WTC11 (cell line): Measurements from ENCODE around the gene NLGN1. TPM values are rescaled to one million over a fixed set of nuclear protein-coding genes. Genes with fewer than 3 reads are reported as not detected.

Source experiments
- ATAC-seq: fragments of 200-7000 bp; cut with Tn5 transposase; 2 replicates; pipeline ENCODE4 v1.10.0; 2021; ENCODE audit warnings: mild to moderate bottlenecking, moderate library complexity
- CTCF ChIA-PET: fragments of 300-600 bp; sonication (Branson Sonifier 250); formaldehyde crosslinking; loops from one replicate; lab custom pipeline; 2021; ENCODE audit warnings: antibody characterized with exemption; lab: Charles Lee
- POLR2A ChIA-PET: fragments of 350-600 bp; sonication (Branson Sonifier 250); formaldehyde crosslinking; loops from one replicate; lab custom pipeline; 2021; ENCODE audit warnings: antibody characterized with exemption; lab: Charles Lee
- DNase-seq: peaks from one replicate; pipeline ENCODE4 v3.0.0; 2021; ENCODE audit warnings: low spot score
- H3K27ac Mint-ChIP-seq: 2 replicates; pipeline ENCODE4 v1.8.0; 2021; ENCODE audit warnings: mixed read lengths
- H3K27me3 Mint-ChIP-seq: 2 replicates; pipeline ENCODE4 v1.8.0; 2021; ENCODE audit warnings: low read depth, mild to moderate bottlenecking, moderate library complexity, mixed read lengths
- H3K36me3 Mint-ChIP-seq: 2 replicates; pipeline ENCODE4 v1.8.0; 2021; ENCODE audit warnings: mixed read lengths
- H3K4me1 Mint-ChIP-seq: 2 replicates; pipeline ENCODE4 v1.8.0; 2022; ENCODE audit warnings: mixed read lengths
- H3K4me3 Mint-ChIP-seq: 2 replicates; pipeline ENCODE4 v1.8.0; 2021; ENCODE audit warnings: mild to moderate bottlenecking, moderate library complexity, mixed read lengths
- H3K9me3 Mint-ChIP-seq: 2 replicates; pipeline ENCODE4 v1.8.0; 2021; ENCODE audit warnings: mixed read lengths
- CBFB ChIP-seq: sonication (generic); formaldehyde crosslinking; IDR thresholded peaks from 2 replicates; pipeline ENCODE4 v1.8.1; 2022; ENCODE audit warnings: mild to moderate bottlenecking, low read depth, missing genetic modification reagents
- EMX1 ChIP-seq: fragments of 250-450 bp; sonication (Bioruptor Pico); IDR thresholded peaks from 2 replicates; pipeline ENCODE4 v1.8.0; 2021; ENCODE audit warnings: mild to moderate bottlenecking
- ETV6 ChIP-seq: sonication (generic); formaldehyde crosslinking; IDR thresholded peaks from 2 replicates; pipeline ENCODE4 v1.8.1; 2022; ENCODE audit warnings: mild to moderate bottlenecking, missing genetic modification reagents
- GTF2I ChIP-seq: fragments of 250-450 bp; sonication (Bioruptor Pico); conservative IDR thresholded peaks from 2 replicates; pipeline ENCODE4 v1.4.0; 2021; ENCODE audit warnings: mild to moderate bottlenecking
- NR2C2 ChIP-seq: sonication (generic); formaldehyde crosslinking; IDR thresholded peaks from 2 replicates; pipeline ENCODE4 v1.8.0; 2022; ENCODE audit warnings: mild to moderate bottlenecking, missing genetic modification reagents
- NR3C1 ChIP-seq: sonication (generic); formaldehyde crosslinking; conservative IDR thresholded peaks from 2 replicates; pipeline ENCODE4 v1.8.1; 2023; ENCODE audit warnings: low read depth, mild to moderate bottlenecking, missing genetic modification reagents
- OVOL2 ChIP-seq: fragments of 250-450 bp; sonication (Bioruptor Pico); IDR thresholded peaks from 2 replicates; pipeline ENCODE4 v1.9.0; 2021; ENCODE audit warnings: mild to moderate bottlenecking, borderline replicate concordance
- SMAD3 ChIP-seq: sonication (generic); formaldehyde crosslinking; IDR thresholded peaks from 2 replicates; pipeline ENCODE4 v1.8.0; 2022; ENCODE audit warnings: missing genetic modification reagents, mild to moderate bottlenecking, borderline replicate concordance
- ZNF396 ChIP-seq: fragments of 250-450 bp; sonication (Bioruptor Pico); IDR thresholded peaks from 2 replicates; pipeline ENCODE4 v1.8.0; 2021; ENCODE audit warnings: mild to moderate bottlenecking, moderate library complexity, borderline replicate concordance
- ZNF671 ChIP-seq: fragments of 250-450 bp; sonication (Bioruptor Pico); IDR thresholded peaks from 2 replicates; pipeline ENCODE4 v1.8.0; 2021; ENCODE audit warnings: mild to moderate bottlenecking
- total RNA-seq: library from RNA; stranded (reverse); gene quantifications from 3 replicates; pipeline ENCODE4 v1.2.3, GENCODE V29; 2021
- TF ChIP-seq, protein P1 (sequence below): sonication (generic); formaldehyde crosslinking; IDR thresholded peaks from 2 replicates; pipeline ENCODE4 v1.8.1; 2022; ENCODE audit warnings: mild to moderate bottlenecking, missing genetic modification reagents, moderate library complexity, borderline replicate concordance
- TF ChIP-seq, protein P2 (sequence below): fragments of 250-450 bp; sonication (Bioruptor Pico); IDR thresholded peaks from 2 replicates; pipeline ENCODE4 v2.1.2; 2022; ENCODE audit warnings: mild to moderate bottlenecking, moderate library complexity
- TF ChIP-seq, protein P3 (sequence below): fragments of 250-450 bp; sonication (Bioruptor Pico); IDR thresholded peaks from 2 replicates; pipeline ENCODE4 v1.8.0; 2021; ENCODE audit warnings: mild to moderate bottlenecking
- TF ChIP-seq, protein P4 (sequence below): sonication (generic); formaldehyde crosslinking; IDR thresholded peaks from 2 replicates; pipeline ENCODE4 v1.8.1; 2023; ENCODE audit warnings: mild to moderate bottlenecking, missing genetic modification reagents
- TF ChIP-seq, protein P5 (sequence below): sonication (generic); formaldehyde crosslinking; conservative IDR thresholded peaks from 2 replicates; pipeline ENCODE4 v1.8.1; 2022; ENCODE audit warnings: mild to moderate bottlenecking, missing genetic modification reagents
- TF ChIP-seq, protein P6 (sequence below): fragments of 250-450 bp; sonication (Bioruptor Pico); conservative IDR thresholded peaks from 2 replicates; pipeline ENCODE4 v1.9.0; 2021; ENCODE audit warnings: mild to moderate bottlenecking
- TF ChIP-seq, protein P7 (sequence below): sonication (generic); formaldehyde crosslinking; IDR thresholded peaks from 2 replicates; pipeline ENCODE4 v1.8.0; 2022; ENCODE audit warnings: mild to moderate bottlenecking, missing genetic modification reagents

NLGN1 gene
- total RNA-seq, 1 experiment from 2014 or later = 12.4 TPM

DNA sequence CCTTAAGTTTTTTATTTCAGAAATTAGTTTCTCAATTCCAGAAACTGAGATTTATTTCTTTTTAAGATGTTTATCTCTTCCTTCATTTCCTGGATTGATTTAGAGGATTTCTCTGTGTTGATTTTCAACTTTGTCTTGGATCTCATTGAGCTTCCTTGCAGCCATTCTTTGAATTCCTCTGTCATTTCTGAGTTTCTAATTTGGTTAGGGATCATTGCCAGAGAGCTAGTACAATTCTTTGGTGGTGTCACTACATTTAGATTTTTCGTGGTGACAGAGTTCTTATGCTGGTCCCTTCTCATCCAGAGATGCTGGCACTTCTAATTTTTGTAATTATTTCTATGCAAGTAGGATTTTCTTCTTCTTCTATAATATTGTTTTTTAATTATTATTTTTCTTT lies 770.5 kb downstream of the NLGN1 start:
- no peak overlapping the region for H3K4me3 Mint-ChIP-seq
- no peak for ATAC-seq
- TF ChIP-seq, protein P1, sequence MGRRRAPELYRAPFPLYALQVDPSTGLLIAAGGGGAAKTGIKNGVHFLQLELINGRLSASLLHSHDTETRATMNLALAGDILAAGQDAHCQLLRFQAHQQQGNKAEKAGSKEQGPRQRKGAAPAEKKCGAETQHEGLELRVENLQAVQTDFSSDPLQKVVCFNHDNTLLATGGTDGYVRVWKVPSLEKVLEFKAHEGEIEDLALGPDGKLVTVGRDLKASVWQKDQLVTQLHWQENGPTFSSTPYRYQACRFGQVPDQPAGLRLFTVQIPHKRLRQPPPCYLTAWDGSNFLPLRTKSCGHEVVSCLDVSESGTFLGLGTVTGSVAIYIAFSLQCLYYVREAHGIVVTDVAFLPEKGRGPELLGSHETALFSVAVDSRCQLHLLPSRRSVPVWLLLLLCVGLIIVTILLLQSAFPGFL (CRISPR knock-in tag) = no peak
- TF ChIP-seq, protein P2, sequence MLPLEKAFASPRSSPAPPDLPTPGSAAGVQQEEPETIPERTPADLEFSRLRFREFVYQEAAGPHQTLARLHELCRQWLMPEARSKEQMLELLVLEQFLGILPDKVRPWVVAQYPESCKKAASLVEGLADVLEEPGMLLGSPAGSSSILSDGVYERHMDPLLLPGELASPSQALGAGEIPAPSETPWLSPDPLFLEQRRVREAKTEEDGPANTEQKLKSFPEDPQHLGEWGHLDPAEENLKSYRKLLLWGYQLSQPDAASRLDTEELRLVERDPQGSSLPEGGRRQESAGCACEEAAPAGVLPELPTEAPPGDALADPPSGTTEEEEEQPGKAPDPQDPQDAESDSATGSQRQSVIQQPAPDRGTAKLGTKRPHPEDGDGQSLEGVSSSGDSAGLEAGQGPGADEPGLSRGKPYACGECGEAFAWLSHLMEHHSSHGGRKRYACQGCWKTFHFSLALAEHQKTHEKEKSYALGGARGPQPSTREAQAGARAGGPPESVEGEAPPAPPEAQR (CRISPR knock-in tag) = no peak
- TF ChIP-seq, protein P3, sequence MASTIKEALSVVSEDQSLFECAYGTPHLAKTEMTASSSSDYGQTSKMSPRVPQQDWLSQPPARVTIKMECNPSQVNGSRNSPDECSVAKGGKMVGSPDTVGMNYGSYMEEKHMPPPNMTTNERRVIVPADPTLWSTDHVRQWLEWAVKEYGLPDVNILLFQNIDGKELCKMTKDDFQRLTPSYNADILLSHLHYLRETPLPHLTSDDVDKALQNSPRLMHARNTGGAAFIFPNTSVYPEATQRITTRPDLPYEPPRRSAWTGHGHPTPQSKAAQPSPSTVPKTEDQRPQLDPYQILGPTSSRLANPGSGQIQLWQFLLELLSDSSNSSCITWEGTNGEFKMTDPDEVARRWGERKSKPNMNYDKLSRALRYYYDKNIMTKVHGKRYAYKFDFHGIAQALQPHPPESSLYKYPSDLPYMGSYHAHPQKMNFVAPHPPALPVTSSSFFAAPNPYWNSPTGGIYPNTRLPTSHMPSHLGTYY (CRISPR knock-in tag) = no peak
- no peak for TF ChIP-seq SMAD3
- H3K4me1 Mint-ChIP-seq = peaks cover 3% of the 10 kb centered on the region; the same call in 1 of the 2 replicates
- H3K27me3 Mint-ChIP-seq = no peaks in the 10 kb centered on the region; the same call in 1 of the 2 replicates
- peaks cover 37% of the 10 kb centered on the region for H3K9me3 Mint-ChIP-seq
- ChIA-PET CTCF (no interaction called here), POLR2A (no interaction called here)
- DNase-seq = no peak
- peaks cover 26% of the 10 kb centered on the region for H3K36me3 Mint-ChIP-seq
- no peak overlapping the region for H3K27ac Mint-ChIP-seq

DNA sequence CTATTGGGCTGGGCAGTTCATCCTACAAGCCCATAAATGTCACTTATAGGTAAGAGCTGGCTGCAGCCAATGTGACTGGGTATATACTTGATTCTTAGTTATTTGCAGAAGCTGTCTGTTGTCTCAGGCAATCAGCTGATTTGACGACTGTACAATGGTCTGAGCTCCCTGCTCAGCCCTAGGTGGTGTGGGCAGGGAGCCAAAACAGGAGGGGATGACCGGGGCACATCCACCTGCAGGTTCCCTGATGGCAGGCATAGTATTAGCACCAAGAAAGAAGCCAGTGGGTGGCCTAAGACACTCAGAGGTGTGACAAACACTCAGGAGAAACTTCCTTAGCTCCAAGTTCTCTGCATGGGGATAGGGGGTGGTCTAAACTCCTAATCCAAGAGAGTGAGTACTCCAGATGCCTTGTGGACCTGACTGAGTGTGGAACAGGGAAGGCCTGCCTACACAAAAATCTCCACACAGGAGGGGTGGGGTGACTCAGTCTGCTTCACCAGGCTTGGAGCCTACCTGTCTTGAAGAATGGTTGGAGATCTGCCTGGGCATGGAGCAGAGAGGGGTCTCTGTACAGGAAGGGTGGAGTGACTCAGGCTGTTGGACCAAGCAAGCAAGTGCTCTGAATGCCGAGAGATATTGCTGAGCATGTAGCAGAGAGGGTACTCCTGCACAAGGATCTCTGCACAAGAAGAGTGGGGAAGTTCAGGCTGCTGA lies 771.2 kb downstream of the NLGN1 start:
- Mint-ChIP-seq H3K27ac (peak overlapping the region; percentile 8; the same call in 1 of the 2 replicates), H3K27me3 (no peaks in the 10 kb centered on the region; the same call in 1 of the 2 replicates)
- ATAC-seq = no peak

DNA sequence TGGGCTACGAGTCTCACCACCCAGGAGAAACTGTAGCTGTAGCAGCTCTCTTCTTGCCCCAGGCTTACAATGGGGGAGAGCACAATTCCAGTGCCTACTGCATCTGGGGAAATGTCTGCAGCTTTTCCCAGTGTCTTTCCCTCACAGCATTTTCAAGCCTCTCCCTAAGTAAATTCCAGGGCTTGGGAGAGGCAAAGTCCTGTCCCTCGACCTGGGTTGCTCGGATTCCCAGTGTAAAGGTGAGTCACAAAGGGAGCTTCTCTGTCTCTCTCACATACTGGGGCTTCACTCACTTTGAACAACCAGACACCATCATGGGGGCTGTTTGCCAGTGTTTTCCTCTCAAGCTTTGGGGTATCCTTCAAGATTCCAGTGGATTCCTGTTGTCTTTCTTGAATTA lies 772.2 kb downstream of the NLGN1 start:
- DNase-seq (no peak), ATAC-seq (0 out of 2 replicates have a peak, but pooled peaks have one; percentile 24)
- H3K4me1 Mint-ChIP-seq = peaks cover 3% of the 10 kb centered on the region; the same call in 1 of the 2 replicates
- peaks cover 37% of the 10 kb centered on the region for H3K9me3 Mint-ChIP-seq
- POLR2A ChIA-PET = interaction anchor here (0.6 kb wide), 1 partner anchor 1157 kb away, joined by 4 read pairs; no protein-coding TSS in a partner anchor
- H3K36me3 Mint-ChIP-seq = peaks cover 15% of the 10 kb centered on the region
- H3K4me3 Mint-ChIP-seq = no peak overlapping the region
- no peak overlapping the region for H3K27ac Mint-ChIP-seq
- CTCF ChIA-PET = no interaction called here
- no peaks in the 10 kb centered on the region for H3K27me3 Mint-ChIP-seq
- TF ChIP-seq, protein P4, sequence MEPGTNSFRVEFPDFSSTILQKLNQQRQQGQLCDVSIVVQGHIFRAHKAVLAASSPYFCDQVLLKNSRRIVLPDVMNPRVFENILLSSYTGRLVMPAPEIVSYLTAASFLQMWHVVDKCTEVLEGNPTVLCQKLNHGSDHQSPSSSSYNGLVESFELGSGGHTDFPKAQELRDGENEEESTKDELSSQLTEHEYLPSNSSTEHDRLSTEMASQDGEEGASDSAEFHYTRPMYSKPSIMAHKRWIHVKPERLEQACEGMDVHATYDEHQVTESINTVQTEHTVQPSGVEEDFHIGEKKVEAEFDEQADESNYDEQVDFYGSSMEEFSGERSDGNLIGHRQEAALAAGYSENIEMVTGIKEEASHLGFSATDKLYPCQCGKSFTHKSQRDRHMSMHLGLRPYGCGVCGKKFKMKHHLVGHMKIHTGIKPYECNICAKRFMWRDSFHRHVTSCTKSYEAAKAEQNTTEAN (CRISPR knock-in tag) = no peak
- TF ChIP-seq, protein P5, sequence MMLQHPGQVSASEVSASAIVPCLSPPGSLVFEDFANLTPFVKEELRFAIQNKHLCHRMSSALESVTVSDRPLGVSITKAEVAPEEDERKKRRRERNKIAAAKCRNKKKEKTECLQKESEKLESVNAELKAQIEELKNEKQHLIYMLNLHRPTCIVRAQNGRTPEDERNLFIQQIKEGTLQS (CRISPR knock-in tag) = no peak
- TF ChIP-seq GTF2I (CRISPR knock-in tag) (no peak), NR2C2 (CRISPR knock-in tag) (no peak), ETV6 (CRISPR knock-in tag) (no peak), OVOL2 (CRISPR knock-in tag) (no peak), CBFB (CRISPR knock-in tag) (no peak), SMAD3 (no peak), ZNF396 (CRISPR knock-in tag) (no peak), EMX1 (CRISPR knock-in tag) (no peak), ZNF671 (CRISPR knock-in tag) (no peak), NR3C1 (CRISPR knock-in tag) (no peak)
- TF ChIP-seq, protein P6, sequence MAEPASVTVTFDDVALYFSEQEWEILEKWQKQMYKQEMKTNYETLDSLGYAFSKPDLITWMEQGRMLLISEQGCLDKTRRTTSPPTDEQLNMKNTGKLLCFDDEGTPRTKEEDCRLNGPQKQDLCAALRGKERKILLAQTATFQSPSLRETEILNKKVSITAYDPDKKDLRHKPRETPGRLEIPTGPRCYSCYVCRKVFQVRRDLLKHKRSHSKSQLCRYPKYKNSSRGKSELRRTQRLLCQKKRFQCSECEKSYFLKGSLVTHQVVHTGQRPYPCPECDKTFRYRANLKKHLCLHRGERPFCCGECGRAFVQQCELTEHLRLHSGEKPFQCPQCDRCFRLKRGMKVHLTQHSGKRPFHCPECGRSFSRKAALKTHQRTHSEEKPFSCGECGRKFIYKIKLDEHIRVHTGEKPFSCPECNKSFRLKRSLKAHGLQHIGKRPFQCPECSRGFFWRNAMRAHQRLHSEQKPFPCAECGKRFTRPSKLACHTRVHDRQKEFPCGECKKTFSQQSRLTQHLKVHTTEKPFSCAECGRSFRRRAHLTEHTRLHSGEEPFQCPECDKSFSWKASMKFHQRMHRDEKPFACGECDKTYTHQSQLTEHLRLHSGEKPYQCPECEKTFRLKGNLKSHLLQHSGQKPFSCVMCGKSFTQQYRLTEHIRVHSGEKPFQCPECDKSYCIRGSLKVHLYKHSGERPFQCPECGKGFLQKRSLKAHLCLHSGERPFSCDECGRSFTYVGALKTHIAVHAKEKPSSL (CRISPR knock-in tag) = no peak
- TF ChIP-seq, protein P1 (CRISPR knock-in tag) = no peak

More for the DNA sequence above, 771.2 kb downstream of the NLGN1 start:
- CTCF ChIA-PET = no interaction called here
- no peak for DNase-seq
- no peak overlapping the region for H3K4me3 Mint-ChIP-seq
- peaks cover 22% of the 10 kb centered on the region for H3K36me3 Mint-ChIP-seq
- POLR2A ChIA-PET = no interaction called here
- TF ChIP-seq, protein P5 (CRISPR knock-in tag) = no peak
- TF ChIP-seq, protein P7, sequence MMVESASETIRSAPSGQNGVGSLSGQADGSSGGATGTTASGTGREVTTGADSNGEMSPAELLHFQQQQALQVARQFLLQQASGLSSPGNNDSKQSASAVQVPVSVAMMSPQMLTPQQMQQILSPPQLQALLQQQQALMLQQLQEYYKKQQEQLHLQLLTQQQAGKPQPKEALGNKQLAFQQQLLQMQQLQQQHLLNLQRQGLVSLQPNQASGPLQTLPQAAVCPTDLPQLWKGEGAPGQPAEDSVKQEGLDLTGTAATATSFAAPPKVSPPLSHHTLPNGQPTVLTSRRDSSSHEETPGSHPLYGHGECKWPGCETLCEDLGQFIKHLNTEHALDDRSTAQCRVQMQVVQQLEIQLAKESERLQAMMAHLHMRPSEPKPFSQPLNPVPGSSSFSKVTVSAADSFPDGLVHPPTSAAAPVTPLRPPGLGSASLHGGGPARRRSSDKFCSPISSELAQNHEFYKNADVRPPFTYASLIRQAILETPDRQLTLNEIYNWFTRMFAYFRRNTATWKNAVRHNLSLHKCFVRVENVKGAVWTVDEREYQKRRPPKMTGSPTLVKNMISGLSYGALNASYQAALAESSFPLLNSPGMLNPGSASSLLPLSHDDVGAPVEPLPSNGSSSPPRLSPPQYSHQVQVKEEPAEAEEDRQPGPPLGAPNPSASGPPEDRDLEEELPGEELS = no peak
- H3K4me1 Mint-ChIP-seq = peaks cover 3% of the 10 kb centered on the region; the same call in 1 of the 2 replicates
- H3K9me3 Mint-ChIP-seq = peaks cover 39% of the 10 kb centered on the region
